Endometrial microvascular endothelial cells (primary cell): ENCODE data around the gene MCOLN2. TPM values are rescaled to one million over a fixed set of nuclear protein-coding genes. Genes with fewer than 3 reads are reported as not detected.
"Not testable (repeated sequence)": the region's sequence is repeated elsewhere in the genome, so short reads cannot be mapped to it uniquely, and the experiment has no call there.

Experiments used
- in situ Hi-C: cut with HindIII; loops from 2 replicates; pipeline ENCODE4 v1.10.0; 2017; ENCODE audit warnings: low sequenced_read_pairs, low pct_unique_long_range_greater_than_20kb; ENCODE audit errors: inconsistent ontology term
- total RNA-seq: library from RNA; depleted of rRNA; stranded (reverse); fragments of >200 nt; gene quantifications from one replicate; pipeline ENCODE4 v1.2.3, GENCODE V29; 2015; ENCODE audit errors: inconsistent ontology term

The MCOLN2 gene
- total RNA-seq, 1 donor from 2014 or later = not detected

DNA sequence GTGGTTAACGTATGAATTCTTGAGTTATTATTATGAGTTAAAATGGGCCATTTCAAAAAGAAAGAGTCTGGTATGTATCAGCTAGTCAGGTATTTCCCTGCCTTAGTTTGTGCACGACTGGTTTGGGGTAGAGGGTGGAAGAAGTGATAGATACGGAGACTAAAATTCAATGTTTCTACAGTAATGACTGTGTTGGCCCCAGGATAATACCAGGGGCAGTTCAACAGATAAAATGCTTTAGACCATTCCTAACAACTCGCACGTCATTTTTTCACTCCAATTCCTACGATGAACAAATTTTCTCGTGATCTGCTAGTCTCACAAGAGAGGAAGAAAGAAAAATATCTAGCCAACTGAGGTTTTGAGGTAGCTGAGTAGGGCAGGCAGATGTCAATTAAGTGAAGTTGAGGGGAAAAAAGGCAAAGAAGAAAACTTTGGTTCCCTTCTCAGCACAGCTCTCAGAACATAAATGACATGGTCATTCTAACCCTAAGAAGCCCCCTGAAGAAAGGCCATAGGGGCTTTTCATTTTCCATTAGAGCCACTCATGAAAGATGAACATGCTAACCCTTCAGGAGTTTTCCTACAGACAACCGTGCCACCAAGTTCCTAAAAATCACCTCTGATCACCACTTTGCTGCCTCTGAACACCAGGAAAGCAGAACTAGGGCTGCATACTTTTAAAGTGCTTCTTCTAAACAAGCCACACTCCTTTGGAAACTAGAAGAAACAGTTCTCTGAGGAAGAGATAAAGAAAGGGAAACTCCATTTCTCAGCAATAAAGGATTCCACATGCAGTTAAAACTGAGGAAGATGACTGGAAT, 5.6 kb downstream of the MCOLN2 start:
- in situ Hi-C loops = no loop called here

DNA sequence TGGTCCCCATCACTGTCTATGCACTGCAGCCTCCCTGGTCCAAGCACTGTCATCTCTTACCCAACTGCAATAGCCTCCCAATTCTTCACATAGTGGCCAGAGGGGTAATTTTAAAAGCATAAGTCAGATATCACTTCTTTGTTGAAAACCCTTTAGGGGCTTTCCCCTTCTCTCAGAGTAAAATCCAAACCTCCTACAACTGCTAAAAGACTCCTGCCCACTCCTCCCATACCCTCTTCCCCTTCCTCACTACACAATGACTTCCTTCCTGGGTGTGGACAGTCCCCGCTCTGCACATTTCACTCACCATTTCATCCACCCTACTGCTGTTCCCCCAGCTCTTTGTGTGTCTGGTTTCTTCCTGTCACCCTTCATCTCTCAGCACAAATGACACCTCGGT, 8.3 kb downstream of the MCOLN2 start:
- in situ Hi-C loops = no loop called here

DNA sequence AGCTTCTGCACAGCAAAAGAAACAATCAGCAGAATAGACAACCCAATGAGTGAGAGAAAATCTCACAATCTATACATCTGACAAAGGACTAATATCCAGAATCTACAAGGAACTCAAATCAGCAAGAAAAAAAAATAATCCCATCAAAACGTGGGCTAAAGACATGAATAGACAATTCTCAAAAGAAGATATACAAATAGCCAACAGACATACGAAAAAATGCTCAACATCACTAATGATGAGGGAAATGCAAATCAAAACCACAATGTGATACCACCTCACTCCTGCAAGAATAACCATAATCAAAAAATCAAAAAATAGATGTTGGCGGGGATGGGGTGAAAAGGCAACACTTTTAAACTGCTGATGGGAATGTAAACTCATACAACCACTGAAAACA, 10.4 kb downstream of the MCOLN2 start:
- in situ Hi-C loops = not testable (repeated sequence)

DNA sequence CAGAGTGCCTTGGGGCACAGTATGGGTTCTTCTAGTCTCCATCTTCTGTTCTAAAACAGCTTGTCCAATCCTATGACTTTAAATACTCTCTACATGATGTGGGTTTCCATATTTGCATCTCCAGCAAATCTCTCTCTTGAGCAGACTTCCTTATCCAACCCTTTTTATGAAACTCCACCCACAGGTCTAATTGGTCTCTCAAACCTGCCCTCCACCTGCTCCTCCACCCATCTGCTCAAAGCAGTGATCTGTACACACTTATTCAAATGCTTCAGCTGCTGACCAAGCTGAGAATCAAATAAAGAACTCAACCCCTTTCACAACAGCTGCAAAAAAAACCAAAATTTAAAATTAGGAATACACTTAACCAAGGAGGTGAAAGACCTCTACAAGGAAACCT, 11.5 kb downstream of the MCOLN2 start:
- in situ Hi-C loops = no loop called here

DNA sequence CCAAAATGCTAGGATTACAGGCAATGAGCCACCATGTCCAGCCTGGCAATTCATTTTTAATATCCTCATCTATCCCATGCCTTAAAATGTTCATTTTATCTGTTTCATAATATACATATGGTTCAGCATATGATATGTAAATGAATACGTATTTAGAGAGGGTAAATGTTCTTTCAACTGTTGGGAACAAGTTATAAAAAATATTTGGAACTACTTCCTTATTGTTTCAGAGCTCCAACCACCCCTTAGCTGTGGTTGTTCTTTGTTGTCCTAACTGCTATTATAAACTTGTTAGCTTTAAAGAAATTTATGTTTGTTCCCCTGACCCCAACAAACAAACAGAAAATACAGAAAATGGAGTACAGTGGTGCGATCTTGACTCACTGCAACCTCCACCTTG, 14.5 kb downstream of the MCOLN2 start:
- in situ Hi-C loops = no loop called here

DNA sequence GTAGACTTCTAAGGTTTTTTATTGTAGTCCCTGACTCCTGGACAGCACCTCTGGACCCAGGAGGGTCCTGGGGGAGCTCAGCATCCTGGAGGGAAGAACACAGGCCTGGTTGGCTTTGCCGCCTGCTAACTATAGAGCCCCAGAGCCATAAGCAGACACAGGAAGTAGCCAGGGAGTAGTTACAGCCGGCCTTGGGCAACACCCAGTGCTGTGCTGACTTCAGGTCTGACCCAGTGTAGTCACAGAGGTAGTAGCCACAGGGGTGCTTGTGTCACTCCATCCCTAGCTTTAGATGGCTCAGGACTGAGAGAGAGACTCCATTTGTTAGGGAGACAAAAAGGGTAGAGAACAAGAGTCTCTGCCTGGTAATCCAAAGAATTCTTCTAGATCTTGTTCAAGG, 21.9 kb downstream of the MCOLN2 start:
- in situ Hi-C loops = no loop called here

DNA sequence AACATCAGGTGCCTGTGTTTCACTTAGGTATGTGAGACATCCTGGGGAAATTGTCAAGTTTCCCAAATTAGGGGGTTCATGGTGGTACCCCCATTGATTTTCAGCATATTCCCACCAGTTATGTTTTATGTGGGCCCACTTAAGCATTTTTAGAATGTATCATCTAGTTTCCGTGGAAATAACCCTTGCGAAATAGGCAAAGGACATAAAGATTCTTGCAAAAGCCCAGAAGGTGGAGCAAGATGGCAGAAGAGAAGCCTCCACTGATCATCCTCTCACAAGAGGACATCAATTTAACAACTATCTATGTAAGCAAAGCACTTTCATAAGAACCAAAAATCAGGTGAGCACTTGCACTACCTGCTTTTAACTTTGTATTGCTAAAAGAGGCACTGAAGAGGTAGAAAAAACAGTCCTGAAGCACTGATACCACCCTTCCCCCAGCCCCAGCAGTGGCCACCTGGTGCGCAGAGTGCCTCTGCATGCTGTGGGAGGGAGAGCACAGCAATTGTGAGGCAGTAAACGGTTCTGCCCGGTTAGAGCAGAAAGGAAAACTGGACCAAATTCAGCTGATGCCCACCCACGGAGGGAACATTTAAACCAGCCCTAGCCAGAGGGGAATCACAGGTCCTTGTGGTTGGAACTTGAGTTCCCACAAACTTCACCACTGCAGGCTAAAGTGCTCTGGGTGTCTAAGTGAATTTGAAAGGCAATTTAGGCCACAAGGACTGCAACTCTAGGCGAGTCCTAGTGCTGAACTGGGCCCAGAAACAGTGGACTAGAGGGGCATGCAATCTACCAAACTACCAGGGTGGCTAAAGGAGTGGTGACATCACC, 23.2 kb downstream of the MCOLN2 start:
- in situ Hi-C loops = no loop called here

GRCh38 chr1:84972377-84972987, 24.4 kb downstream of the MCOLN2 start:
- in situ Hi-C loops = no loop called here

DNA sequence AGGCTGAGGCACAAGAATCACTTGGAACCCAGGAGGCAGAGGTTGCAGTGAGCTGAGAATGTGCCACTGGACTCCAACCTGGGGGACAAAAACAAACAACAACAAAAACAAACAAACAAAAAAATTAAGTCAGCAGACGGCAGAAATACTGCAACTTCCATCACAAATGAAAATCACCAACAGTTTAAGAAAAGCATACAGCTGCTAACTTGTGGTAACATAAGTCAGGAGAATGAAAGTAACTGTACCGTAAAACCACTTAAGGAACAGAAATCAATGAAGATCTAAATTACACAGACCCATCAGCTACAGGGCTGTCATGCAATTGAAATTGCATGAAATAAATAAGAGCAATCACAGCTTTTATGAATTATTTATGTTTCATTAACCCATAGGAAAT, 25.0 kb downstream of the MCOLN2 start:
- in situ Hi-C loops = no loop called here

GRCh38 chr1:84969489-84970250, 27.2 kb downstream of the MCOLN2 start:
- in situ Hi-C loops = no loop called here

DNA sequence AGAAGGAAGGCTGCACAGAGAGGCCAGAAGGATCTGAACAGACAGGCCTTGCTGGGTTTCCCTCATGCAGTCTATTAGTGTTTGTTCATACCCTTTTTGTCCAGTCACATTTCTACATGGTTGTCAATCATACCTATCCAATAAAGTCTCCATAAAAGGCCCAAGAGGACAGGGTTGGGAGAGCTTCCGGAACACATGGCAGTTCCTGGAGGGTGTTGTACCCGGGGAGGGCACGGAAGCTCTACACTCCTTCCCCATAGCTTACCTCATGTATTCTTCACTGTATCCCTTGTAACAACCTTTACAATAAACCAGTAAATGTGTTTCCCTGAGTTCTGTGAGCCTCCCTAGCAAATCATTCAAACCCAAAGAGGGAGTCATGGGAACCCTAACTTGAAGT, 28.0 kb downstream of the MCOLN2 start:
- in situ Hi-C loops = no loop called here

DNA sequence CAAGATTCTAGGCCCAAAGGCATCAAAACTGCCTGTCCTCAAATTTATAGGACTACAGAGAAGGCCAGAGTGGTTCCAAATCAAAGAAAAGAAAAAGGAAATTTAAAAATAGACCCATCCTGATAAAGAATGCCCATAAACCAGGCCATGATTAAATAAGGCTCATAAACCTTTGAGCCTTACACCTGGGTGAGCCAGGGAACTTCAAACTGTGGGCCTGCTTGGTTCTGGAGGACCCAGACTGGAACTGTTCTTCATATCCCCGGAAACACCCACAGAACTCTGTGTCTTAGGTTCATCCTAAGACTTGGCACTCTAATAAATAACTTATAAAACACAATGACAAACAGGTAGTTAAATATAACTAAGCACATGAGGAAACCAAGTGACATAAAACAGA, 28.8 kb downstream of the MCOLN2 start:
- in situ Hi-C loops = no loop called here

GRCh38 chr1:84967666-84968065, 29.2 kb downstream of the MCOLN2 start:
- in situ Hi-C loops = no loop called here

- in situ Hi-C loops = no loop called here
Observed at GRCh38 chr1:84963021-84963420, 33.9 kb downstream of the MCOLN2 start.

GRCh38 chr1:84961316-84961715, 35.6 kb downstream of the MCOLN2 start:
- in situ Hi-C loops = no loop called here

- in situ Hi-C loops = no loop called here
Observed at GRCh38 chr1:84960371-84960770, 36.5 kb downstream of the MCOLN2 start.

DNA sequence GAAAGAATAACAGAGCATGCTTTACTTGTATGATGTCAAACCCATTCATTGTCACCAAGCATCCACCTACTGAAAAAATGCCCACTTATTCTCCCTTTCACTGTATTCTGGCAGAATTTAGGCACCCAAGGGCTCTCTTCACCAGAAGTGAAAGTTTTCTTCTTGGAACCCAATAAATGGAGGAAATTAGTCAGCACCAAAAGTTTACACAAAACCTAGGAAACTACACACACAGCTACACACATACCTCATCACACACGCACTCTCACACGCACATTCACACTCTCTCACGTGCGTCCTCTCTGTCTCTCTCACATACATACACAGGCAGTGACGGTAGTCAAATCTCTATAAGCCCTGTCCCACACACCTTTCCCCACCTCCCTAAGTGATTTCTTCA, 37.6 kb downstream of the MCOLN2 start:
- in situ Hi-C loops = no loop called here

DNA sequence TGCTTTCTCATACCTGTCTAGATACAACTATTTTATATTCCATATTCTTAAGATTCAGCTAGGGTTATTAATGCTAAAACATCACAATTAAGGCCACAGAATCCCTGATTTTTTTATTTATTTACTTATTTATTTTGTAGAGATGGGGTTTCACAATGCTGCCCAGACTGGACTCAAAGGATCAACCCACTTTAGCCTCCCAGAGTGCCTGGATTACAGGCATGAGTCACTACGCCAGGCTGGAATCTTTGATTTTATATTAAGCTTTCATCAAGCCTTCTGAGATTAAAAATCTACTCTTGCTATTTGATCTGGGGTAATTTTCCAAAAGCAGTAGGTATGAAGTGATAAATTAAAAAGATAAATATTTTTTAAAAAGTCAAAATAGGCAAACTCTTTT, 38.9 kb downstream of the MCOLN2 start:
- in situ Hi-C loops = no loop called here

DNA sequence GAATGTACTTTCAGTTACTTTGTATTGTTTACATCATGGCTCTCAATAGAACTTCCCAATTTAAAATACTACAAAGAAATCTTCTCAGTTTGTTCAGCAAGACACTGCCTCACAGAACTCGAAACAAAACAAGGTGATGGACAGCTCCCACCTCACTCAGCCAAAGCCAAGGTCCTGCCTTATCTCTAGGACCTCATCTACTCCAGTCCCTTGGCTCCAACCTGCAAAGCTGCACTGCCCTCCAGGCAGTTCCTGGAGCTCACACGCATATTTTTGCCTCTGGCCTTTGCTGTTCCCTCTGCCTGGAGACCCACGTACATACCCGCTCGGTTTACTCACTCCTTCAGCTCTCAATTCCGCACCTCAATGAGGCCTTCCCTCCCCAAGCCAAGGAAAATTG, 40.3 kb downstream of the MCOLN2 start:
- in situ Hi-C loops = no loop called here
